Mononuclear cell (primary cell): ENCODE measurements around the gene APH1B. TPM values are rescaled to one million over a fixed set of nuclear protein-coding genes. Genes with fewer than 3 reads are reported as not detected.

Experiments used
- H3K27me3 ChIP-seq: 2 replicates; pipeline ENCODE4 v1.6.0; 2011; ENCODE audit warnings: low read length, control low read depth; ENCODE audit not compliant: insufficient read depth
- H3K4me1 ChIP-seq: 2 replicates; pipeline ENCODE4 v1.5.1; 2011; ENCODE audit warnings: mild to moderate bottlenecking, low read length, control low read depth; ENCODE audit not compliant: insufficient read depth
- H3K4me3 ChIP-seq: 2 replicates; pipeline ENCODE4 v1.5.1; 2011; ENCODE audit warnings: mild to moderate bottlenecking, low read length, moderate library complexity
- H3K9me3 ChIP-seq: 2 replicates; pipeline ENCODE4 v1.5.1; 2011; ENCODE audit warnings: low read depth, mild to moderate bottlenecking, control low read depth, low read length
- total RNA-seq: library from RNA; depleted of rRNA; stranded (reverse); fragments of >200 nt; gene quantifications from one replicate; pipeline ENCODE4 v1.2.3, GENCODE V29; 2012

The APH1B gene
- total RNA-seq, 1 donor = 13.0 TPM

DNA sequence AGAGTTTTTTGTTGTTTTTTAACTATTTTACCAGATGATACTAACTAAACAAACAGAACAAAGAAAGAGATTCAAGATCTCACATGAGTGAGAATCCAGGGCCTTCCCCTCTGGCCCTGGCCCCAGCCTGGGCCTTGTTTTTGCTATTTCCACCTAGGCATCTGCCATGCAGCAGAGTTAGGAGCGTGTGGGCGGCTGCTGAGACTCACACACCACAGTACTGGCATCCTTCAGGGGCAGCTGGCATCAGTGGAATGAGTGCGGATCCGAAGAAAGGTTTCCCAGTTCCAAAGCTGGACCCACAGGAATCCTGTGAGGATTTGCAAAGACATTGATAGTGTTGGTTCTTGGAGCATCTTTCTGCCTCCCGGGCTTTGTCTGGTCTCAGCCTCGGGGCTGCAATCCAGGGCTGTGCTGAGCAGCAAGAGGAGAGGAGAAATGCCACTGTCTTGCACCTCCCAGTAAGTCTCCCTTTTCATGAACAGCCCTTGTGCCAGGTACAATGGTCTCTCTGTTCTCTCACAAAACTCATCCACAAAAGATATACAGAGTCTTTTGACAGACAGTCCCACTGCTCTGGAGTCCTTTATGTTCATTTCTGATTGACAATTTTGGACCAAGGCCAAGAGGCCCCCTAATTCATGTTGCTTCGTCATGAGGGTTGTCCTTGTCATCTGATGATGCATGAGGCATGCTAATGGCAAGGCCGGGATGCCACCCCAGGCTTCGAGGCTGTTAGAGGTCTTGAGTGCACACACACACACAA, 46.6 kb downstream of the APH1B start:
- no peak overlapping the region for H3K4me3 ChIP-seq
- no peaks in the 10 kb centered on the region for H3K27me3 ChIP-seq
- no peaks in the 10 kb centered on the region for H3K9me3 ChIP-seq
- H3K4me1 ChIP-seq = no peaks in the 10 kb centered on the region

DNA sequence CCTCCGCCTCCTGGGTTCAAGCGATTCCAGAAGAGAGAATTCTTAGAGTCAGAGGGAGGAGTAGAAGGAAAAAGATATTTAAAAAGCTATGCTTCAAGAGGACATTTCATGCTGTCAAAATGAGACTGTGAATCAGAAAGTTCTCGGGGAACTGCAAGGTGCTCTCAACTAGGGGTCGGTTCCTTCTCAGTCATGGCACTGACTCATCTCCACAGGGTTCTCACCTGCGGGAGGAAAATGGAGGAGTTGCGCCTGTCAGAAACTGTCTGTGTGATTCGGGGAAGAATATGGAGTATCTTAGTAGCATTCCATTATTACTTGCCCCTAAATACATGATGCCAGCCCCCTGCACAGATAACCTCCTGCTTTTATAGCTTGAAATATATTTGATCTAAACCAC, 47.4 kb downstream of the APH1B start:
- H3K4me3 ChIP-seq = no peak overlapping the region
- no peaks in the 10 kb centered on the region for H3K4me1 ChIP-seq

DNA sequence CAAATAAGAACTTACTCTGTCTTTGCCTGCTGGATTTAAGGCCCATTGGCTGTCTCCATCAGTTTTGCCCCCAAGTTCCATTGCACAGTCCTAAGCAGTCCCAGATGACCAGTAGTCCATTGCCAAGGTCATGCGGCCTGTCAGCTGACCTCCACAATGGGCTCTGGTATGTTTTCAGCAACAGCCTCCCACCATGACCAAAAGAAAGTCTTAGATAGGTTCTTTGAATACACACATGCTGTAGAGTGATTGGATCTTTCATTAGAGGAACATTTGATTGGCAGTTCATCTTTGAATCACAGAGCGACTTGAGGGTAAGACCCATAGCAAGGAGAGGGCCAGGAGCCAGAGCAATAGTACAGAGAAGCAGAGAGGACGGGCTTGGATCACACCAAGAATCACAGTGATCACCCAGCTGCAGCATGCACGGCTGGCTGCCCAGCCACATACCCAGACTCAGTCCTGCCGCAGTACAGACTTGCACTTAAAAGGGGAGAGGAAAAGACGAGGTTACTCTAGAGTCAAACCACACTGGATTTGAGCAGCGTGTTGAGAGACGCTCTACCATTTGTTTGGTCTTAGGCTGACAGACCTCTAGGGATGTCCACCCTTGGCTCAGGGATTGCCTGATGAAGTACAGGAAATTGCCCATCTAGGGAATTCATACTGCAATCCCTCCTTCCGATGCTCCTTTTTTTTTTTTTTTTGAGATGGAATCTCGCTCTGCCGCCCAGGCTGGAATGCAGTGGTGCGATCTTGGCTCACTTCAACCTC, 50.4 kb downstream of the APH1B start:
- no peaks in the 10 kb centered on the region for H3K9me3 ChIP-seq
- no peak overlapping the region for H3K4me3 ChIP-seq
- no peaks in the 10 kb centered on the region for H3K4me1 ChIP-seq
- no peaks in the 10 kb centered on the region for H3K27me3 ChIP-seq

More for the DNA sequence above, 47.4 kb downstream of the APH1B start:
- Histone ChIP-seq H3K27me3 (no peaks in the 10 kb centered on the region), H3K9me3 (no peaks in the 10 kb centered on the region)

DNA sequence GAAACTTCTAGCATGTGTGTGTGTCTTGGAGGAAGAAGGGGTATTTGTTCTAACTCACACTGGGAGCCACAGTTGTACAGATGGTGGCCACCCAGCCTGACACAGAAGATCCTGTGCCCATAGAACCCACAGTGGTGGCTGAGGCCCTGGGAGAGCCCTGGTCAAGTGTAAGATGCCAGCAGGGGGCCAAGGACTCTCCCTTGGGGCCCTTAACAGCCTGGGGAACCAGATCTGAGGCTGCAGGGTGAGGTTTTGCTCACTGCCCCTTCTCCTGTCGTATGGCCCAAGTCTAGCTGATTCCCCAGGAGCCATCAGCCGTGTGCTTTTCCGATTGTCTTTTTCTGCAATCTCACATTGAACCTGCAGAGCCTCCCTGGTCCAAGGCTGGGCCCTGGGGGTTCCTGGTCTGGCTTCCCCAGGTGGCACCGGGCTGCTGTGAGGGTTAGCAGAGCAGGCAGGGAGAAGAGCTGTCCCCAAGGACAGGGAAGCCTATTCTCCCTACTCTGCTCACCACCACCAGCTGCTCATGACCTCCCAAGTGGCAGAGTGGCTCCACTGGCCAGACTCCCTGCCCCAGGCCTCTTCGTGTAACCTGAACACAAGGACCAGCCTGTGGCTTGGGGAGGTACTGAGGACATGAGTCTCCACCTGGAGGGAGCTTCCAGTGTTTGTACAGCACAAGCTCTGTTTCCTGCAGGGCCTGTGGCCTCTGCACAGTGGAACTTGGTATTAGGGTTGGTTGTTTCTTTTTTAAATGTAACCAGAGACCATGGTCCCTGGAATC, 52.4 kb downstream of the APH1B start:
- no peaks in the 10 kb centered on the region for H3K9me3 ChIP-seq
- no peaks in the 10 kb centered on the region for H3K4me1 ChIP-seq
- no peak overlapping the region for H3K4me3 ChIP-seq
- no peaks in the 10 kb centered on the region for H3K27me3 ChIP-seq

DNA sequence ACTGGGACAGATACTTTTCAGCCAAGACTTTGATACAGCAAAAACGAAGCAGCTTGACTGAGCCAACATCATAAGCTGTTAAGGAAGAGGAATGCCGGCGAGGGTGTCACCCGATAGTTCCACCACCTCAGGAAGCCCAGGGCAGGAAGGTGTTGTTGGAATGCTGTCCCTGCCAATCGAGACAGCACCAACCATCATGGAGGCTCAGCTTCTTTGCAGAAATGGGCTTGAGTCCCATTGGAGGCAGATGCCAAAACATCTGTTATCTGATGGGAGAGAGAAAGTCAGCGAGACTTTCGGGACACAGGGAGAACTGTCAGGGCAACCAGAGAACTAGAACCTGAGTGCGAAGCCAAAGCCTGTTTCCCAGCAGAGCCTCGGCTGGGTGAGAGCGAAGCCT, 53.5 kb downstream of the APH1B start:
- no peaks in the 10 kb centered on the region for H3K4me1 ChIP-seq
- no peaks in the 10 kb centered on the region for H3K9me3 ChIP-seq
- no peak overlapping the region for H3K4me3 ChIP-seq
- no peaks in the 10 kb centered on the region for H3K27me3 ChIP-seq

DNA sequence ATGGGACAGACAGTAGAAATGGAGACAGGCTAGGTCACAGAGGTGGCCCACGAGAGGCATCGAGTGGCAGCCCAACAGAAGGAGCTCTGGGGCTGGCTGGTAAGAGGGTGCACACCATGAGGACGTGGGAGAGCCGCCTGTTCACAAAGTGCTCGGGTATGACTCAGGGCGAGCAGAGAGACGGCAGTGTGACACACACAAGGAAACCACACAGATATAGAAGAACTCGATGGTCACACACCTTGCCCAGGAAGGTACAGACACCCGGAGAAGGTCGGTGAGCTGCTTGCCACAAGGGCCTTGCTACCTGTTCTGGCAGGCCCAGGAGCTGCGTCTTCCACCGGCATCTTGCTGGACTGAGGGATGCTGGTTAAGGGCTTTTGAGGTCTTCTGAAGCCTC, 54.1 kb downstream of the APH1B start:
- Histone ChIP-seq H3K27me3 (no peaks in the 10 kb centered on the region), H3K9me3 (no peaks in the 10 kb centered on the region), H3K4me3 (no peak overlapping the region), H3K4me1 (no peaks in the 10 kb centered on the region)

DNA sequence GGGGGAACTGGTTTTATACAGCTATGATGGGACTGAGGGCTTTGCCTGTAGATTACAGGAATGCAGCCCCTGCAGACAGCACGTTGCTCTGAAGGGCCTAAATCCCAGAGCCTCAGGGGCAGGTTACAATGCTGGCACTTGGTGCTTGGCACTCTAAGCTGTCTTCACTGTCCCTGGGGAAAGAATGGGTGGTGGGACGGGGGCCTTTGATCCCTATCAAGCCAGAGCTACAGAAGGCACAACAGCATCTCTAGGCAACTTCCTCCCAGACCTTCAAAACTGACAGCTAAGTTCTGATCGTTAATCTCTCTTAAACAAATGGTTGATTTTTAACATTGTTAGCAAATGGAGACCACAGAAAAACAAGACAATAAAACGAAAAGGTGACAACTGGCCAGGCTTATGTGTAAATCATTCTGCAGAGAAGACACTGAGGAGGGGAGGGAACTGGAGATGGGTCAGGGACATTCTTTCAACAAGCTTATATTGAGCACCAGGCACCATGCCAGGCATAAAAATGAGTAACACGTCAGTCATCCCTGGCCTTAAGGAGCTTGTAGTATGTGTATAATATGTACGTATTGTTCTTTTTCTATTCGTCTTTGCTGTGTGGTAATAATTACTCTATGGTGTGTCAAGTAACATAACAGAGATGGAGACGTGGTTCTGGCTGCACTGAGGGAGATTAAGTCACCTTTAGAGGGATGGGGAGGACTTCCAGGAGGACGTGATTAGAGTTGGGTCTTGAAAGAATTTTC, 55.1 kb downstream of the APH1B start:
- no peaks in the 10 kb centered on the region for H3K4me1 ChIP-seq
- no peaks in the 10 kb centered on the region for H3K27me3 ChIP-seq
- H3K4me3 ChIP-seq = no peak overlapping the region
- no peaks in the 10 kb centered on the region for H3K9me3 ChIP-seq

DNA sequence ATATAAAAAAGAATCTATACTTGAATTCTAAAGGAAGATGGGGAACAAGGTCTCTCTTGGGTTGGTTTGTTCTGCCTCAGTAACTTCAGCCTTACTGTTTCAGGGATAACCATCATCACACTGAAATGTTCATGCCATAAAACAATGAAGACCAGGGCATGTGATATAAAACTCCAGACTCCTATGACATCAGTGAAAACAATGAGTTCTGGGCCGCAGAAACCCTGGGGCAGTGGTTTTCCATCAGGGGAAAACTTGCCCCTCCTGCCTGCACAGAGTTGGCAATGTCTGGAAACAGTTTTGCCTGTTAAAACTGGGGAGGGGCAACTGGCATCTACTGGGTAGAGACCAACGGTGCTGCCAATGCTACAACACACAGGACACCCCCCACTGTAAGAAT, 57.4 kb downstream of the APH1B start:
- no peaks in the 10 kb centered on the region for H3K27me3 ChIP-seq
- H3K4me1 ChIP-seq = no peaks in the 10 kb centered on the region
- no peaks in the 10 kb centered on the region for H3K9me3 ChIP-seq
- no peak overlapping the region for H3K4me3 ChIP-seq

DNA sequence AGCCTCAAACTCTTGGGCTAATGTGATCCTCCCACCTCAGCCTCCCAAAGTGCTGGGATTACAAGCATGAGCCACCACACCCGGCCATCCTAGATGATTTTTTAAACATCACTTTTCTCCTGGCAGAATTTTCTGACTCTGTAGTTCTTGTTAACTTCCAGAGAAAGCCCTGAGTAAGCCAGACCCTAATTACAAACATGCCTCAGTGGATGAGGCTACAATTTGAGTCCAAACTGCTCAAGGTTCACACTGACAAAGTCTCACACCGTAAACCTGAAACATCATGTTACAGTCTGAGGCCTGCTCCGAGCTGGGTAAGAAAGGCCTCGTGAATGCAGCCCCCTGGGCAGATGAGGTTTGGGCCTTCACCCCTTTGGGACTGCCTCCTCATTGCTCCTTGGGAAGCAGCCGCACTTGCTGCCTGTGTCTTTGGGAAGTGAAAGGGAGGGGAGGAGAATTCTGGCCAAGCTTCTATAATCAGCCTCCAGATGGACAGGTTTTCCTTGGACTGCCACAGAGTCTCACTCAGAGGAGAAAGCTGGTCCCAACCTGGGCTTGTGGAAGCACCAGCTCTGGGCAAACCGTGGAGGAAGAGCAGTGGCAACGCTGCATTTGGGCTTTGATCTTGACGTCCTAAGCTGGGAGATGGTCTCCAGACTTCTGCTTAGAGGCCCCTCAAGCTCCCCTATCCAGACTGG, 58.3 kb downstream of the APH1B start:
- Histone ChIP-seq H3K27me3 (no peaks in the 10 kb centered on the region), H3K4me1 (no peaks in the 10 kb centered on the region), H3K9me3 (no peaks in the 10 kb centered on the region), H3K4me3 (no peak overlapping the region)

DNA sequence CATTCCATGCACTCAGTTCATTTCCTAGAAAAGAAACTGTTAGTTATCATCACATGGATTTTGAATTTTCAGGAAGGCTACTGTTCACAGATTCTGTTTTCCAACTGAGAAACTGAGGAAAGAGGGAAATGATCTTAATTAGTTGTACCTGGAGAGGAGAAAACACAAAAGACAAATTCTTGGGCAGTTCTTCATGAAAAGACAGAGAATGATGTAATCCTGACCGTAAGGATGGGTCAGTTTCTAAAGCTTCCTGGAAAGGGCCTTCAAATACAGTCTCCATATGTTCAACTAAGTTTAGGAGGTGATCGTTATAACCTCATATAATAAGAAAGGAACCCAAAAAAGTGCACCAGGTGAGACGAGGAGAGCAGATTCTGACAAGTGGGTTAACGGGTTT, 59.6 kb downstream of the APH1B start:
- Histone ChIP-seq H3K4me1 (no peaks in the 10 kb centered on the region), H3K9me3 (no peaks in the 10 kb centered on the region), H3K27me3 (no peaks in the 10 kb centered on the region), H3K4me3 (no peak overlapping the region)

DNA sequence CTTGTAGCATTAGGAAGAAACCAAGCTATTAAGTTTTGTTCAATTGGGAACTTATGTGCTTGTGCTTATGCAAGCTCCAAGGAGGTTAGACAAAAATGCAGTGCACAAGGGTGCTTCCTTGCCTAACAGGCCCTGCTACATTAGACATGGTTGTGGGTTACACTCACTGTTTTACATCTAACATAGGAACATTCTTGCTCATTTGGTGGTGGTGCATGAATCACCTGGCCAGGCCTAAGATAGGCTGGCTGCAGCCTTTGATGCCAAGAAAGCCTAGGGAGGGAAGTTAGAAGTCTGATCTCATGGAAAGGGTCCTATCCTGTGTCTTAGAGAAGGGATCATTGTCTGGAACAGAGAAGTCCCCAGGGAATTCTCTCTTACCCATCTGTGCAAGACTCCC, 60.8 kb downstream of the APH1B start:
- H3K9me3 ChIP-seq = no peaks in the 10 kb centered on the region
- no peaks in the 10 kb centered on the region for H3K27me3 ChIP-seq
- no peaks in the 10 kb centered on the region for H3K4me1 ChIP-seq
- H3K4me3 ChIP-seq = no peak overlapping the region

DNA sequence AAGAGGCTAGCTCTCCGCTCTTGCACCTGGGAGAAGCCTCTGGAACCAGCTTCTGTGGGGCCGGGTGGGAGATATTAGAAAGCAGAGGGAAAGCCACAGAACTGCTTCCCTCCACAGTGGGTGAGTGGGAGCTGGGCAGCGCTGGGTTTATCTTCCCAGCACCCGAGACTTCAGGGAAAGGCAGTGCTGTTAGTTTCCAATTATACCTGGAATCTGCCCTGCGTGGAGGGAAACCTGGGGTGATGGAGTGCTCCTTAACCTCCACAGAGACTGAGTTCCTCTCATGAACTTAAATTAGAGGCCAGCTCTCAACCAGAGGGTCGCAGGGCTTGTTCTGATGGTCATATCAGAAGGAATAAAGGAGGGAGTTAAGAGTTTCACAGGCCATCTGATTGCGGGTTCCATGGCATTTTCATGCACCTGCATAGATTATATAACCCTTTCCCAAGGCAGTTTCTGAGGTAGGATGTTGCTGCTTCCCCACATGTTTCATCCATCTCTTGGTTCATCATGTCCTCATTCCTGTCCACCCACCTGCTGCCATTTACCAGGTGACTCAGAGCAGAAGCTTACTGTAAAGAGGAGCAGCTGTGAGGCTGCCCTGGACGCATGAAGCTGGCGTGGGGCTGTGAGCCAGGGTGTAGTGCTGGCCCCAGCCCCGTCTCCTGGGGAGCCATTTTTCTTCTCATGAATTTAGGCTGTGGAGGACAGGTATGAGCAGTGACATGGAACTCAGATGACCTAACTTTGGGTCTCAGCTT, 61.8 kb downstream of the APH1B start:
- no peak overlapping the region for H3K4me3 ChIP-seq
- no peaks in the 10 kb centered on the region for H3K9me3 ChIP-seq
- no peaks in the 10 kb centered on the region for H3K27me3 ChIP-seq
- no peaks in the 10 kb centered on the region for H3K4me1 ChIP-seq

DNA sequence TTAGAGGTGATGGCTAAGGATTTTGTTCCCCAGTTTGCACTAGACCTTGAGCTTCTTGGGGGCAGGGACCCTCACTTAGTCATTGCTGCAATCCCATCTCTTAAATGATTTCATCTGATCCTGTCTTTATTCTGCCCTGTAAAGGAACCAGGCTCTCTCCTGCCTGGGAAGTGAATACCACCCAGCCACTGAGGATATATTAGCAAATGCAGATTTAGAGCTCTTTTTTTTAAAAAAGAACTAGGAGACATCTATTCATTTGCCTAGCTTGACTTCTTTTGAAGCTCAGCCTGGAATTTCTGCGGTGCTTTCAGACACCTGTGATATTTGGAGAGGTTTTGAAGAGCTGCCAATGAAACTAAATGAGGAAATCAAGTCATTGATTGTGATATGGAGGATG, 62.4 kb downstream of the APH1B start:
- no peak overlapping the region for H3K4me3 ChIP-seq
- H3K27me3 ChIP-seq = no peaks in the 10 kb centered on the region
- H3K4me1 ChIP-seq = no peaks in the 10 kb centered on the region
- no peaks in the 10 kb centered on the region for H3K9me3 ChIP-seq

DNA sequence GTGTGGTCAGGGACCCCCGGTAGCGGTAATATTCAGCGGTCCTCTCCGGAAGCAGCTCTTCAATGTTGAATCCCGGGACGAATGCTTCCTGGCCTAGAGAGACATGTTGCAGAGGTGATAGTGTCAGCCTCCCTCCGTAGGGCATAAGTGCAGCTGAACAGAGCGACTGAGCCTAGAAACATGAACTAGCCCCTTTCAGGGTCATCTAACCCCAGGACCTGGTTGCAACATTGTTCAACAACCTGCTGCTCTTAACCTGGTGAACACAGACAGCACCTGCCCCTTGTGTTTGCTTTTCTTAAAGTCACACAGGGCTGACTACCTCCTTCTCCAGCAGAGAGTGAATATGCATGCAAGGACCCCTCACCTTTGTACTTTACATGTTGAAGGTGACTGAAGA, 62.9 kb downstream of the APH1B start:
- no peaks in the 10 kb centered on the region for H3K27me3 ChIP-seq
- no peaks in the 10 kb centered on the region for H3K9me3 ChIP-seq
- H3K4me1 ChIP-seq = no peaks in the 10 kb centered on the region
- no peak overlapping the region for H3K4me3 ChIP-seq
